ENCODE data around the gene RERE.
A peak's percentile ranks its signal among the peaks of the same experiment; 100 is the strongest.

RERE gene

DNA sequence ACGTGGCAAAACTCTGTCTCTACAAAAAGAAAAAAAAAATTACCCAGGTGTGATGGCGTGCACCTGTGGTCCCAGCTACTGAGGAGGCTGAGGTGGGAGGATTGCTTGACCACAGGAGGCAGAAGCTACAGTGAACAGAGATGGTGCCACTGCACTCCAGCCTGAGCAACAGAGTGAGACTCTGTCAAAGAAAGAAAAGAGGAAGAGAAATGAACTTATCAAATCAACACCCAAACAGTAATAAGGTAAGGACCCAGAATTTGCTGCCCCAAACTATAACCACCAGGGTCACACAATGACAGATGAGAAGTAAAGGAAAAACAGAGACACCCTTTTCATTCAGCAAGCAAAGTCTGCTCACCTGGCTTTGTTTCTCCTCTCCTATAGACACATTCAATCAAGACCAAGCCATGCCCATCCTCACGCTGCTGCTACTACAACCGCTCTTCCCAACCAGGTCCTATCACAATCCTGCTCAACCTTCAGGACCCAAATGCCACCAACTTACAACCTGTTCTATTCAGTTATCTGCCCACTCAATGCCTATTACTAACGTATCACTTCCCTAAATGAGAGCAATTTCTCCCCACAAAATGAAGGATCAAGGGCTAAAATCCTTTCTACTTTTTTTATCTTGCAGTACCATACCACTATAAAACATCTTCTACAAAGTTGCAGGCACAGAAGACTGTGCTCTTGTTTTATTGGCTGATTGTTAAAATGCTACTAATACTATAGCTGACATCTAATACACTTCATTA, 183.5 kb downstream of the RERE start:
- TF ChIP-seq, protein P1, sequence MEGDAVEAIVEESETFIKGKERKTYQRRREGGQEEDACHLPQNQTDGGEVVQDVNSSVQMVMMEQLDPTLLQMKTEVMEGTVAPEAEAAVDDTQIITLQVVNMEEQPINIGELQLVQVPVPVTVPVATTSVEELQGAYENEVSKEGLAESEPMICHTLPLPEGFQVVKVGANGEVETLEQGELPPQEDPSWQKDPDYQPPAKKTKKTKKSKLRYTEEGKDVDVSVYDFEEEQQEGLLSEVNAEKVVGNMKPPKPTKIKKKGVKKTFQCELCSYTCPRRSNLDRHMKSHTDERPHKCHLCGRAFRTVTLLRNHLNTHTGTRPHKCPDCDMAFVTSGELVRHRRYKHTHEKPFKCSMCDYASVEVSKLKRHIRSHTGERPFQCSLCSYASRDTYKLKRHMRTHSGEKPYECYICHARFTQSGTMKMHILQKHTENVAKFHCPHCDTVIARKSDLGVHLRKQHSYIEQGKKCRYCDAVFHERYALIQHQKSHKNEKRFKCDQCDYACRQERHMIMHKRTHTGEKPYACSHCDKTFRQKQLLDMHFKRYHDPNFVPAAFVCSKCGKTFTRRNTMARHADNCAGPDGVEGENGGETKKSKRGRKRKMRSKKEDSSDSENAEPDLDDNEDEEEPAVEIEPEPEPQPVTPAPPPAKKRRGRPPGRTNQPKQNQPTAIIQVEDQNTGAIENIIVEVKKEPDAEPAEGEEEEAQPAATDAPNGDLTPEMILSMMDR (IDR thresholded peaks at IDR 0.05; ENCODE audit: low read depth, low read length), result no peak
- DNase-seq (ENCODE audit: extremely low read depth, low read depth), result no peak

DNA sequence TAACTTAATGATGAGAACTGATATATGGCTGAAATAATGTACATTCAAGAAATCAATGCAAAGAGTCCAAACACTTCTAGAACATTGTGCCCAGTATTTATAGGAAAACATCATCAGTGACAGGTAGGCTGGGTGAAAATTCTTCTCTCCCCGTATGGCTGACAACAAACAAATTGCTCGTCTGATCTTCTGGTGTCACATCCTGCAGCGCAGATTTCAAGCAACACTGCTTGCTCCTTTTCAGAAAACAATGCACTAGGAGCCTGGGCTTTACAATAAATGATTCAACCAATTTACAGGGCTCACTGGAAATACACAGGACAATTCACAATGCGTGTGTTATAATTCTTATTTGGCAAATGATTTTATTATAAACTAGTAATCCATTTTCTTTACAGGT, 185.3 kb downstream of the RERE start:
- TF ChIP-seq, protein P1 (IDR thresholded peaks at IDR 0.05; ENCODE audit: low read depth, low read length), result no peak
- DNase-seq (ENCODE audit: extremely low read depth, low read depth), result no peak

DNA sequence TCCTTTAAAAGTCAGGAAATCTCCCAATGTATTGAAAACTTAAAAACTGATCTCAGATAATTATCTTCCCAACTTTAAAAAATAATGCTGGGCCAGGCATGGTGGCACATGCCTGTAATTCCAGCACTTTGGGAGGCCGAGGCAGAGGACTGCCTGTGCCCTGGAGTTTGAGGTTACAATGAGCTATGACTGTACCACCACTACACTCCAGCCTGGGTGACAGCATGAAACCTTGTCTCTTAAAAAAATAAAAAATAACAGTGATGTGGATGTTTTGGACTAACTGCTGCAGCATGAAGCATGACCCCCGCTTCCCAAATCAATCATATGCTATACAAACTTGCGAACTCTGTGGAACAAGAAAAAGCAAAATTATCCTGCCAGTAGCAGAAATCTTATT, 186.3 kb downstream of the RERE start:
- TF ChIP-seq, protein P1 (IDR thresholded peaks at IDR 0.05; ENCODE audit: low read depth, low read length), result no peak
- no peak for DNase-seq (ENCODE audit: extremely low read depth, low read depth)

DNA sequence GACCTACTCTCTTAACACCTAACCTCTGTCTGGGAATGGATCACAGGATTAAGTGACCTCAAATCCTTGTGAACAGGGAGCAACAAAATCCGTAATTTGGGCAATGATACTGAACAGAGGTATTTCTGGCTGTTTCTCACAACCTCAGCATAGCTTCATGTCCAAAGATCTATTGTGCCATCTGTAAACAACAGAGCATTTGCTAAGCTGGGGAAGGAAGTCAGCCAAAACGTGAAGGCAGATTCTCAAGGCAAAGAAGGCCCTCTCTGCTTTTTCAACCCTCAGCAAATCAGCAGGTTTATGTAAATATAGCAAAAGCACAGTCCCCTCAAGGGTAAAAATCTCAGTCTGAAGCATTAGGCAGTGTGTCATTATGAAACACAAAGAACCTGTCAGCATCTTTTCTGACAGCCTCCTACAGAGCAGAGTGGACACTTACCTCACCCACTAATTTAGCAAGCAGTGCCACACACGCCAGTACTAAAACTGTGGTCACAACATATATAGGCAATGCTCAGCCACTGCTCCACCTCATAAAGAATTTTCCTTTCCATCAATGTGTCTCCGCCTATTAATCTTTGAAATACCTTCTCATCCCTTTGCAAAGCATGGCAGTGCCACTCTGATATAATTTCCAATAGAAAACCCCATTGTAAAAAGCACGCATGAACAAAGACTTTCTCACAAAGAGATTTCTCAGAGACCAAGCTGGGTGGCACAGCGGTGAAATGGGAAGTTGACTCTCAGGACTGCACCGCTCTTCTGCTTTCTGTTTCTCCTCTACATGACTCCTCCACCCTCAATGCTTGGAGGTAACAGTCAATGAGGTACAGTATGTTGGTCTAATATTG, 188.0 kb downstream of the RERE start:
- peak; percentile 18 for DNase-seq (ENCODE audit: extremely low read depth, low read depth)
- TF ChIP-seq, protein P1 (IDR thresholded peaks at IDR 0.05; ENCODE audit: low read depth, low read length), result no peak

DNA sequence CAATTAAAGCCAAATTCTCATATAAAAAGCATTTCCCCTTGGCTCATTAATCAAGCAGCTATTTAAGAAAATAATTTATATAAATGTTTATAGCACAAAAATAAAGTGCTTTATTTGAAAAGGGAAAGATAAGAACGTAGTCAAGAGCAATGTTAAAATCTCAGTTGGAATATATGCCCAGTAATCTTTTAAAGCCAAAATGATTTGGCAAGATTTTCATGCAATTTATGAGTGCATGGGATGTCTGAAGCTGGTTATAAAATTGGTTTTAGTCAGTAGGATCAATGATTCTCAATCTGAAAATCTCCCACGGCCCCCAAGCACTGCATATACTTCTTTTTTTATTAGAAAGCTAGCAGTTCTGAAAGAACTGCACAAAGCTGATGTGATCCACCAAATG, 188.8 kb downstream of the RERE start:
- DNase-seq (ENCODE audit: extremely low read depth, low read depth), result no peak
- TF ChIP-seq, protein P1 (IDR thresholded peaks at IDR 0.05; ENCODE audit: low read depth, low read length), result no peak

DNA sequence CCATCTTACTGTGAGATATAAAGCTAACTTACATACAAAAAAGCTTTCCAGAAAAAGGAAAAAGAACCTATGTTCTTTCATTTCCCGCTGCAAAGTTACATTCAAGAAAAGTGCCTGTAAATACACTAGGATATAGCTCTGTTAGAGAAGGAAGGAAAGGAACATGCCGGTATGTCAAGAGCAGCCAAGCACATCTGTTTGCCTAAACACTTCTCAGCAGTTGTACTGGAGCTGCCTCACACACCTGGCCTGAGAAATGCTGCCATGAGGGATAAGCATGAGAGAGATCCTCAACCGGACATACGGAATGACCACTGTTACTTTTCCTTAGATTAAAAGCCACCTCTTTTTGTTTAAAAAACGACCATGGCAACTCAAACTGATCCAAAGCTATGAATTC, 189.7 kb downstream of the RERE start:
- TF ChIP-seq, protein P1 (IDR thresholded peaks at IDR 0.05; ENCODE audit: low read depth, low read length), result no peak
- DNase-seq (ENCODE audit: extremely low read depth, low read depth), result no peak
